ENCODE measurements around the gene GJB6.
A peak's percentile ranks its signal among the peaks of the same experiment; 100 is the strongest.

Gene GJB6

GRCh38 chr13:20227730-20228129 is 4.4 kb downstream of the GJB6 start:
- FAIRE-seq, result no peak

GRCh38 chr13:20227288-20227687 is 4.8 kb downstream of the GJB6 start:
- FAIRE-seq (no peak), DNase-seq (ENCODE audit: low spot score) (no peak)

More at GRCh38 chr13:20227730-20228129, 4.4 kb downstream of the GJB6 start:
- no peak for DNase-seq (ENCODE audit: low spot score)

GRCh38 chr13:20222553-20222952 is 9.6 kb downstream of the GJB6 start:
- FAIRE-seq, result no peak

GRCh38 chr13:20221772-20222171 is 10.3 kb downstream of the GJB6 start:
- FAIRE-seq (no peak), DNase-seq (ENCODE audit: low spot score) (no peak)

More at GRCh38 chr13:20222553-20222952, 9.6 kb downstream of the GJB6 start:
- DNase-seq (ENCODE audit: low spot score), result no peak

GRCh38 chr13:20219577-20219976 is 12.5 kb downstream of the GJB6 start:
- DNase-seq (ENCODE audit: low spot score), result no peak
- FAIRE-seq, result no peak

GRCh38 chr13:20217168-20217567 is 15.0 kb downstream of the GJB6 start:
- DNase-seq (ENCODE audit: low spot score) (no peak), FAIRE-seq (no peak)

GRCh38 chr13:20209948-20210347 is 22.2 kb downstream of the GJB6 start:
- DNase-seq (ENCODE audit: low spot score) (no peak), FAIRE-seq (no peak)

- DNase-seq (ENCODE audit: low spot score), result no peak
- FAIRE-seq, result no peak
These were observed 25.4 kb downstream of the GJB6 start for GRCh38 chr13:20206698-20207235.

GRCh38 chr13:20206065-20206697 is 25.9 kb downstream of the GJB6 start:
- FAIRE-seq, result no peak
- no peak for DNase-seq (ENCODE audit: low spot score)

- FAIRE-seq (peak; percentile 51), DNase-seq (ENCODE audit: low spot score) (peak; percentile 38)
These were observed 33.3 kb downstream of the GJB6 start for GRCh38 chr13:20198781-20199180.

- DNase-seq (ENCODE audit: low spot score) (peak; percentile 16), FAIRE-seq (peak; percentile 63)
These were observed 34.7 kb downstream of the GJB6 start for GRCh38 chr13:20197361-20197834.

GRCh38 chr13:20195801-20196200 is 36.3 kb downstream of the GJB6 start:
- FAIRE-seq (no peak), DNase-seq (ENCODE audit: low spot score) (no peak)

- DNase-seq (ENCODE audit: low spot score) (no peak), FAIRE-seq (no peak)
These were observed 38.0 kb downstream of the GJB6 start for GRCh38 chr13:20193907-20194631.

- DNase-seq (ENCODE audit: low spot score) (no peak), FAIRE-seq (no peak)
These were observed 38.8 kb downstream of the GJB6 start for GRCh38 chr13:20193162-20193906.

GRCh38 chr13:20192836-20193161 is 39.3 kb downstream of the GJB6 start, which contains the start of gene GJB2:
GJB2 (minus strand) TSS chr13:20192938; CDS start chr13:20189581, 3,357 bp downstream.
- FAIRE-seq, result no peak

GRCh38 chr13:20192158-20192835 is 39.8 kb downstream of the GJB6 start:
- FAIRE-seq, result no peak
- DNase-seq (ENCODE audit: low spot score), result peak; percentile 7

More at GRCh38 chr13:20192836-20193161, 39.3 kb downstream of the GJB6 start, which contains the start of gene GJB2:
- no peak for DNase-seq (ENCODE audit: low spot score)

GRCh38 chr13:20191311-20192157 is 40.6 kb downstream of the GJB6 start:
- DNase-seq (ENCODE audit: low spot score), result peak; percentile 35

GRCh38 chr13:20190481-20191310 is 41.4 kb downstream of the GJB6 start:
- DNase-seq (ENCODE audit: low spot score) (peak; percentile 81), FAIRE-seq (peak; percentile 89)

More at GRCh38 chr13:20191311-20192157, 40.6 kb downstream of the GJB6 start:
- no peak for FAIRE-seq

- DNase-seq (ENCODE audit: low spot score), result peak; percentile 5
These were observed 42.0 kb downstream of the GJB6 start for GRCh38 chr13:20190076-20190475.

More at GRCh38 chr13:20190076-20190475, 42.0 kb downstream of the GJB6 start:
- FAIRE-seq, result no peak

Data from RCC 7860 (cell line).